HG03108 (cell line): ENCODE results near the gene ITIH5.

Source experiments
- ATAC-seq: cut with Tn5 transposase; IDR thresholded peaks from one replicate; pipeline ENCODE4 v1.9.1; 2021; ENCODE audit warnings: moderate library complexity; ENCODE audit not compliant: unreplicated experiment

Gene ITIH5

GRCh38 chr10:7551950-7552716 is 114.6 kb downstream of the ITIH5 start:
- ATAC-seq: no peak

DNA sequence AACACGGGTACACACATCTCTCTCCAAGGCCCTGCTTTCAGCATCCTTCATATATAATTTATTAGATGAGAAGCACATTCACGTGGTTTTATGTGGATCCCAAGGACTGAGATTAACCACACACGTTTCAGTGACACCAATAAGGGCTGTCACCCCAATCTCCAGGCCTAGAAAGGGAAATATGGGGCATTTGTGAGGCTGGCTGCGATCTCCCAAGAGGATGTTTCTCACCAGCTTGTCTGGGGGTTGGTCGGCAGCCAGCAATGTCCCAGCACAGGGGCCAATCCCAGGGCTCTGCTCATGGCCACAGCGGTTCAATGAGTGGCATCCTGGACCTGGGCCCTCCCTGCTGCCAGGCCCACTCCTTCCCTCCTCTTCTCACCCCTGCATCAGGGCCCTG is 115.5 kb downstream of the ITIH5 start:
- ATAC-seq: no peak

DNA sequence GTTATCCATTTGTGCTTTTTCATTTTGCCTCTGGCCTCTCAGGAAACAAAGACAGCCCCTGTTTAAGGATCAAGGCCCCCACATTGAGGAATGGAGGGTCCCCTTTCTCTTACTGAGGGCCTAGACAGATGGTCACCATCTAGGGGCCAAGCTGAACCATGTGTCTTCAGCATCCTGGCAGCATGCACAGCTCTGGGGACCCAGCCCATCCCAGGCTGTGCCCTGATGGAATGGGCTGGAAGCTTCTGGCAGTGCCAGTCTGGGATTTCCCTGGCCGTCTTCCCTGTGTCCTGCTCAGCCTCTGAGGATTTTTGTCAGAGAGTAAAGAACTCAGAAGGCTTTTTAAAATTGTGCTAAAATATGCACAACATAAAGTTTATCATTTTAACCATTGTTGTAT is 116.8 kb downstream of the ITIH5 start:
- ATAC-seq: no peak

GRCh38 chr10:7547829-7548228 is 118.9 kb downstream of the ITIH5 start:
- ATAC-seq: no peak

- no peak for ATAC-seq
Observed at GRCh38 chr10:7547206-7547605, 119.6 kb downstream of the ITIH5 start.

DNA sequence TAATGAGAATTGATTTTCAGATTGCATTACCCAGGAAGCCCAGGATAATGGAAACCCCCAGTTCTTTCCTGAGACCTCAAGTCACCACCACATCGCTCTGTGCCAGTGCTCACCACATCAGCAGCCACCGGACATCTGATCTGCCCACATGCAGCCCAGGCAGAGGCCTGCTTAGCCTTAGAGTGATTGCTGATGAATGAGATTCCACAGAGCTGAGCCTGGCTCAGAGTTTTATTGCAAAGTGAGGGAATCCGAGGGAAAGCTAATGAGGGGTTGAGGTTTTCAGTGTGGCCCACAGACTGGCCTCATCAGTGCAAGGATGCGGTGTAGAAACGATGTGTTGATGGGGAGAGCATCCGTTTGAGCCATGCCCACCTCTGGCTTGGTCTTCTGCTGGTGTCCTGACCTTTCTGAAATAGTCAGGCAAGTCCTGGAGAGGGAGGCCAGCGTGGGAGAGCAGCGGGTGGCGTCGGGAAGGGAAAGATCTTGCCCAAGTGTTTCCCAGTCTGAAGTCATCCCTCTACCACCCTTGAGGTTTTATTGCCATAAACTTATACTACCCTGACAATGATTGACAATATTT is 120.3 kb downstream of the ITIH5 start:
- no peak for ATAC-seq

GRCh38 chr10:7545792-7546191 is 121.0 kb downstream of the ITIH5 start:
- no peak for ATAC-seq

DNA sequence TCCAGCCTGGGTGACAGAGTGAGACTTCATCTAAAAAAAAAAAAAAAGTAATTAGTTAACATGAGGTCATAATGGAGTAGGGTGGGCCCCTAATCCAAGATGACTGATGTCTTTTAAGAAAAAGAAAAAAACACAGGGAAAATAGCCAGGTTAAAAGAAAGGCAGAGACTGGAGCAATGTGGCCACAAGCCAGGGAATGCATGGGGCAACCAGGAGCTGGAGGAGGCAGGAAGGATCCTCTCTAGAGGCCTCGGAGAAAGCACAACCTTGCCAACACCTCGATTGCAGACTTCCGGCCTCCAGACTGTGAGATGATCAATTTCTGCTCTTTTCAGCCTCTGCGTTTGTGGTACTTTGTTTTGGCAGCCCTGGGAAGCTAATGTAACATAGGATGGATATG is 121.5 kb downstream of the ITIH5 start:
- no peak for ATAC-seq

DNA sequence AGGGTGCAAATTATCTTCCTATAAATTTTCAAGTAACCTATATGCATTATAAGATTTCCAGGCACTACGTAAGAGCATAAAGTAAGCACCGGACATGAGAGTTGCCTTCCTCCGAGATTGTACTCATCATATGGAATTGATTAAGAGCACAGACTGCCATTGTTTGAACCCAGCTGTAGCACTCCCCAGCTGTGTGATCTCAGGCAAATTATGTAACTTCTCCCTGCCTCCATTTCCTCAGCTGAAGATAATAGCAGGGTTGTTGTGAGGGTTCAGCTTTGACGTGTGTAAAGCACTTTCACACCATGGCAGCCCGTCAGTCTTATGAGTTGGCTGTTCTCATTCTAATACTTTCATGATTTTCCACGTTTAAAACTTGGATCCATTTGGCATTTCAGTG is 122.6 kb downstream of the ITIH5 start:
- ATAC-seq: no peak

- no peak for ATAC-seq
Observed at GRCh38 chr10:7542189-7542914, 124.4 kb downstream of the ITIH5 start.

DNA sequence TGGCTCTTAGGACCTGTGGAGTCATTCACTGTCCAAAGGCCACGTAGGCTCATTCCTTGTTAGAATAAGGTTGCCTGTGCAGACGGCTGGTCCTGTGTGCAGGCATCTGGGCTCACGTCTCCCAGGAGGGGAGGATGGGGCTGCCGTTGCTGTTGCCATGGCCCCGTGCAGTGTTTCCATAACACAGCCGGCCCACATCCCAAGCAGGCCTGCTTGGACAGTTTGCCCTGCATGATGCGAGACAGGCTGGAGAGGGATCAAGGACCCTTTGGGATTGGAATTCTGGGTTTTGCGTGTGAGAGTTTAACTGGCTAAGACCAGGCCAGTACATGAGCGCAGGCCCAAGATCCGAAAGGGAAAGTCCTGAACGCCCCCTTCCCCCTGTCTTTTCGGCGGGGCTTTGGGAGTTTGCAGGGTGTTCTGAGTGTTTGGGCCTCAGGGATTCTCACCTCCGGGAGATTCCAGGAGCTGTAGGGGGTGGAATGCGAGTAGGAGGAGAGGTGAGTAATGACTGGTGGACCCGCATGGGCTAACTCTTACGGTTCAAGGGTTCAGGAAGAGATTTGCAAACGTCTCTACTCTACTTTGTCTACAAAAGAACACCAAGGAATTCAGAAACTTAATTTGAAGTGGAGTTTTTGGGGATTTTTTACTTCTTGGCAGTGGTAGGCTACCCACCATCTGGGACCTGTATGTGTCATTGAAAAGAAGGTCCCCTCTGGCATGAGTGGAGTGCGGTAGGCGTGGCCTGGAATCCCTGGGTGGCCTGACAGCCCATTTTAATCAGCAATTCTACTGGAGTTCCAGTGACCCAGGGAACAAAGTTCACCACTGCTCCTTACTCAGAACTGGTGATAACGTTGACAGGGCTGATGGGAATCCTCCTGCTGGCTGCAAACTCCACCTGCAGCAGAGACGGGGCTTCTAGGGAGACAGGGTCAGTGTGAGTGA is 125.4 kb downstream of the ITIH5 start:
- no peak for ATAC-seq

GRCh38 chr10:7538970-7539654 is 127.7 kb downstream of the ITIH5 start:
- ATAC-seq: no peak

DNA sequence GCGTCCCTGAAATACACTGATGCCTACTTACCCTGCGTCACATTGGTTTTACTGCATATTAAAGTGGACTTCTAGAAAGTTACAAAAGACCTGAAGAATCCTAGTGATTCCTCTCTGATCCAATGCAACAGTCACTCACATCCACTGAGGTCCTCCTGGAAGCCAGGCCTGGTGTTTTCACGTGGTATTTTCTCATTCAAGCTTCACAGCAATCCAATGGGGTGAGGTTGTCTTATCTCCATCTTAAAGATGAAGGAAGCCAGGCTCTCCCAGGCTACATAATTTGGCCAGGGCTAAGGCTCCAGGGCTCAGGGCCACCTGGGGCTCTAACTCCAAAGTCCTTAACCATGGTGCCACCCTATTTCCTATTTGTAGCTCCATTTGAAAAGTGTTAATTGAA is 129.6 kb downstream of the ITIH5 start:
- no peak for ATAC-seq

GRCh38 chr10:7534480-7534852 is 132.3 kb downstream of the ITIH5 start:
- peak; percentile 59 for ATAC-seq

DNA sequence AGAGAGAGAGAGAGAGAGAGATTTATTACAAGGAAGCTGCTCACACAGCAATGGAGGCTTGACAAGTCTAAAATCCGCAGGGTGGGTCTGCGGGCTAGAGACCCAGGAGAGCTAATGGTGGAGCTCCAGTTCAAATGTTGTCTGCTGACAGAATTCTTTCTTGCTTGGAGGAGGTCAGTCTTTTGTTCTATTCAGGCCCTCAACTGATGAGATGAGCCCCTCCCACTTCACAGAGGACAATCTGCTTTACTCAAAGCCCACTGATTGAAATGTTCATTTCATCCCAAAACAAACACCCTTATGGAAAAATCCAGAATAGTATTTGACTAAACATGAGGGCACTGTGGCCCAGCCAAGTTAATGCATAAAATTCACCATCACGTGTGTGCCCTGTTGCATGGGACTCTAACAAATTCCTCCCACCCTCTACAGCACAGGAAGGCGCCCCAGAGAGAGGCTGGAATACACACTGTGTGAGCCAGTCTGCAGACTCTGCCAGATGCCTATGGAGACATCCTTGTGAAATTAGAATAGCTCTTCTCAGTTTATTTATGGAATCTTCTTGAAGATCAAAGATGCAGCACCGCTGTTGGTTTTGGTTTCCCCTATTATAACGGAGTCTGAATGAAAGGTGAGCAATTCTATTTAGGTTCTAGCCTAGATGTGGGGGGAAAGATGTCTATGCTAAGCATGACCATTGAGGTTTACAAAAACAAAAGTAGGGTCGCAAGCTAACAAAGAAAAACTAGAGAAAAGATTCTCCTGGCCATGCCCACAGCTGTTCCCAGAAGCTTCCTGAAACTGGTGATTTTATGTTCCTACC is 132.9 kb downstream of the ITIH5 start:
- no peak for ATAC-seq

DNA sequence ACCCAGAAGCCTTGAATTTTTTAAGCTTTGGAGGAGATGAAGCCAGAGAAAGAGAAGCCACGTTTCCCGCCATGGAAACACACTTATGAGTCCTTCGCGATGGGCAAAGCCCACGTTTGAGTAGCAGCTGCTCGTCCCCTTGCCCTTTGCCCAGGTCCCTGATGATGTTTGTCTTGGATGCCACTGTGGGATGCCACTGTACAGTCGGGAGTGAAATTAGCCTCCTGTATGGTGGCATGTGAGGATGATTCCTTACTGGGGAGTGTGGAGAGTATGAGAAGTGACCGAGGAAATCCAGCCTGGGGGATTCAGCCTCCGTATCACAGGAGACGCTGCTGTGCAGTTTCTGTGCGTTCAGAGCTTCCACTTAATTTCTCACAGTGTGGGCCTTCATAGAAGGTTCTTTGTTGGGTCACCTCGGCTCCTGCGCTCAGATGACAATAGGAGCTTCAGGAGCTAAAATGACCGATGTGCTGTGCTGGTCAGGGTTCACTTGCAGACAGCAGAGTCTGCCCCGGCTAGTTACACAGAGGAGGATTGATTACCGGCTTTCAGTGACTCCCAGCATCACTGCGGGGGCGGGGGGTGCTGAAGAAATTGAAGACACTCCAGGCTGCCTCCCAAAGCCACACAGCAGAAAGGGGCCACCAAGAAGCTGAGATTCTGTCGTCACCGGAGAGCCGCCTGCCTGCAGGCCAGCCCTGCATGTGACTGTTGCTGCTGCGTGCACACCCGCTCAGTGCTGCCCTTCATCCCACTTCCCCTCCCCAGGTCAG is 133.9 kb downstream of the ITIH5 start:
- ATAC-seq: no peak

DNA sequence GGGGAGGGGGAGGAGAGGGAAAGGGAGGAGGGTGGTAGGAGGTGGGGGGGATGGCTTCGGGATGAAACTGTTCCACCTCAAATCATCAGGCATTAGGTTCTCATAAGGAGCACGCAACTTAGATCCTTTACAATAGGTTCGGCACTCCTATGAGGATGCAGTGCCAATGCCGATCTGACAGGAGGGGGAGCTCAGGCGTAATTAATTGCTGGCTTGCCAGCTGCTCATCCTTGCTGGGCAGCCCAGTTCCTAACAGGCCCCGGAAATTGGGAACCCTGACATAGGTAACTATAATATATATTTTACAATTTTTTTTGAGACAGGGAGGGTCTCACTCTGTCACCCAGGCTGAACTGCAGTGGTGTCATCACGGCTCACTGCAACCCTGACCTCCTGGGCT is 137.1 kb downstream of the ITIH5 start:
- ATAC-seq: no peak

- ATAC-seq: no peak
Observed at GRCh38 chr10:7527468-7527867, 139.3 kb downstream of the ITIH5 start.

- no peak for ATAC-seq
Observed at GRCh38 chr10:7526017-7526400, 140.8 kb downstream of the ITIH5 start.
